GM23338 (cell line): ENCODE measurements around the gene CISD1. TPM values are rescaled to one million over a fixed set of nuclear protein-coding genes. Genes with fewer than 3 reads are reported as not detected.

Experiments used
- ATAC-seq: fragments of 200-7000 bp; cut with Tn5 transposase; 3 replicates; pipeline ENCODE4 v1.9.1; 2020
- DNase-seq: peaks from one replicate; pipeline ENCODE4 v3.0.0-alpha.2; 2015; ENCODE audit warnings: low spot score
- H2AFZ ChIP-seq: fragments of 200-600 bp; sonication (generic); 2 replicates; pipeline ENCODE4 v1.8.0; 2016; ENCODE audit warnings: antibody characterized with exemption, mild to moderate bottlenecking, moderate library complexity
- H3F3A ChIP-seq: fragments of 200-600 bp; sonication (generic); replicated peaks from 2 replicates; pipeline ENCODE4 v1.8.0; 2017; ENCODE audit warnings: antibody characterized with exemption, mixed run types, low read depth
- H3K27ac ChIP-seq: fragments of 200-600 bp; sonication (generic); 2 replicates; pipeline ENCODE4 v1.6.1; 2016; ENCODE audit warnings: low read depth
- H3K27me3 ChIP-seq: fragments of 200-600 bp; sonication (generic); 2 replicates; pipeline ENCODE4 v1.8.0; 2016; ENCODE audit warnings: mild to moderate bottlenecking, mixed run types, moderate library complexity; ENCODE audit not compliant: insufficient read depth
- H3K36me3 ChIP-seq: fragments of 200-600 bp; sonication (generic); 2 replicates; pipeline ENCODE4 v1.8.0; 2016; ENCODE audit warnings: mild to moderate bottlenecking; ENCODE audit not compliant: insufficient read depth
- H3K4me1 ChIP-seq: fragments of 200-600 bp; sonication (generic); 2 replicates; pipeline ENCODE4 v1.8.0; 2016; ENCODE audit warnings: mild to moderate bottlenecking, moderate library complexity; ENCODE audit not compliant: insufficient read depth
- H3K4me2 ChIP-seq: fragments of 200-600 bp; sonication (generic); 2 replicates; pipeline ENCODE4 v1.7.1; 2017; ENCODE audit warnings: mixed run types
- H3K4me3 ChIP-seq: fragments of 200-600 bp; sonication (generic); 2 replicates; pipeline ENCODE4 v1.6.1; 2016; ENCODE audit warnings: mixed run types
- H3K79me2 ChIP-seq: fragments of 200-600 bp; sonication (generic); replicated peaks from 2 replicates; pipeline ENCODE4 v1.8.0; 2017; ENCODE audit warnings: mild to moderate bottlenecking; ENCODE audit not compliant: insufficient read depth
- H3K9me2 ChIP-seq: fragments of 200-600 bp; sonication (generic); 2 replicates; pipeline ENCODE4 v1.8.0; 2017; ENCODE audit not compliant: insufficient read depth
- H4K20me1 ChIP-seq: fragments of 200-600 bp; sonication (generic); replicated peaks from 2 replicates; pipeline ENCODE4 v1.8.0; 2017; ENCODE audit warnings: mild to moderate bottlenecking; ENCODE audit not compliant: insufficient read depth
- H3K27ac Mint-ChIP-seq: 2 replicates; pipeline ENCODE4 v1.8.0; 2020; ENCODE audit warnings: inconsistent platforms, mild to moderate bottlenecking, moderate library complexity, mixed read lengths
- H3K27me3 Mint-ChIP-seq: 3 replicates; pipeline ENCODE4 v1.8.0; 2022; ENCODE audit warnings: low read depth, mild to moderate bottlenecking, moderate library complexity, mixed read lengths, inconsistent platforms; ENCODE audit not compliant: insufficient read depth, poor library complexity
- H3K36me3 Mint-ChIP-seq: 3 replicates; pipeline ENCODE4 v1.8.0; 2021; ENCODE audit warnings: low read depth, mild to moderate bottlenecking, inconsistent platforms, moderate library complexity, mixed read lengths
- H3K4me1 Mint-ChIP-seq: 3 replicates; pipeline ENCODE4 v1.8.0; 2020; ENCODE audit warnings: mild to moderate bottlenecking, inconsistent platforms, mixed read lengths
- H3K4me3 Mint-ChIP-seq: 3 replicates; pipeline ENCODE4 v1.8.0; 2021; ENCODE audit warnings: moderate library complexity, mild to moderate bottlenecking, inconsistent platforms, mixed read lengths
- H3K9me3 Mint-ChIP-seq: 3 replicates; pipeline ENCODE4 v1.8.0; 2020; ENCODE audit warnings: moderate library complexity, mild to moderate bottlenecking, inconsistent platforms, mixed read lengths
- CREB1 ChIP-seq: fragments of 250-450 bp; sonication (Bioruptor Pico); IDR thresholded peaks from 2 replicates; pipeline ENCODE4 v1.5.0; 2020; ENCODE audit warnings: low read depth, mild to moderate bottlenecking, moderate library complexity
- ETS1 ChIP-seq: IDR thresholded peaks from 2 replicates; pipeline ENCODE4 v1.6.1; 2016; ENCODE audit warnings: antibody characterized with exemption
- EZH2 ChIP-seq: fragments of 200-600 bp; sonication (generic); IDR thresholded peaks from one replicate; pipeline ENCODE4 v1.8.0; 2017; ENCODE audit warnings: antibody characterized with exemption, mild to moderate bottlenecking, low read depth; ENCODE audit not compliant: unreplicated experiment
- EZH2phosphoT487 ChIP-seq: fragments of 200-600 bp; sonication (generic); IDR thresholded peaks from one replicate; pipeline ENCODE4 v1.8.1; 2018; ENCODE audit warnings: antibody characterized with exemption; ENCODE audit not compliant: unreplicated experiment
- JUNB ChIP-seq: IDR thresholded peaks from one replicate; pipeline ENCODE4 v1.6.1; 2016; ENCODE audit warnings: antibody characterized with exemption; ENCODE audit not compliant: unreplicated experiment
- NANOG ChIP-seq: IDR thresholded peaks from 2 replicates; pipeline ENCODE4 v1.6.1; 2016; ENCODE audit warnings: antibody characterized with exemption, borderline replicate concordance
- POLR2AphosphoS5 ChIP-seq: IDR thresholded peaks from 2 replicates; pipeline ENCODE4 v1.6.1; 2016; ENCODE audit warnings: antibody characterized with exemption, low read depth
- REST ChIP-seq: IDR thresholded peaks from one replicate; pipeline ENCODE4 v1.6.1; 2018; ENCODE audit warnings: antibody characterized with exemption; ENCODE audit not compliant: unreplicated experiment
- ZNF331 ChIP-seq: fragments of 250-450 bp; sonication (Bioruptor Pico); IDR thresholded peaks from 2 replicates; pipeline ENCODE4 v1.5.0; 2020; ENCODE audit warnings: low read depth, mild to moderate bottlenecking, moderate library complexity
- ZNF462 ChIP-seq: fragments of 250-450 bp; sonication (Bioruptor Pico); IDR thresholded peaks from 2 replicates; pipeline ENCODE4 v1.5.0; 2020; ENCODE audit warnings: mild to moderate bottlenecking, moderate library complexity
- polyA plus RNA-seq: library from polyadenylated mRNA; unstranded; fragments of >200 nt; fragmentation: Nextera tagmentation; extraction: Ambion mirVana; gene quantifications from 2 replicates; pipeline ENCODE4 v1.2.1, GENCODE V29; 2016
- total RNA-seq: library from RNA; depleted of rRNA; stranded (reverse); fragments of >200 nt; shearing (Covaris generic); gene quantifications from 2 replicates; pipeline ENCODE4 v1.2.3, GENCODE V29; 2014

Gene CISD1
- total and polyA plus RNA-seq, 2 experiments from 2014 or later = 19.9 to 99.9 TPM

GRCh38 chr10:58260334-58260733 lies 8.6 kb upstream of the CISD1 start (continued):
- no peak for TF ChIP-seq ZNF462 (CRISPR knock-in tag)
- no peak for TF ChIP-seq CREB1 (CRISPR knock-in tag)
- TF ChIP-seq EZH2phosphoT487 = no peak

GRCh38 chr10:58262766-58263165 lies 6.2 kb upstream of the CISD1 start:
- no peaks in the 10 kb centered on the region for H3K9me2 ChIP-seq
- H3K9me3 Mint-ChIP-seq = peaks cover 12% of the 10 kb centered on the region
- H3K4me1 Mint-ChIP-seq = peaks cover 31% of the 10 kb centered on the region; the same call in 2 of the 3 replicates
- H4K20me1 ChIP-seq = no peaks in the 10 kb centered on the region
- H3K79me2 ChIP-seq = peaks cover 93% of the 10 kb centered on the region
- peaks cover 4% of the 10 kb centered on the region; the same call in 1 of the 2 replicates for H3K36me3 ChIP-seq
- H3K36me3 Mint-ChIP-seq = peaks cover 15% of the 10 kb centered on the region; the same call in 2 of the 3 replicates
- no peak overlapping the region for H2AFZ ChIP-seq
- H3K4me1 ChIP-seq = peaks cover 24% of the 10 kb centered on the region
- no peak overlapping the region for H3K27ac Mint-ChIP-seq
- no peaks in the 10 kb centered on the region for H3K27me3 ChIP-seq
- no peak overlapping the region for H3K4me3 Mint-ChIP-seq
- DNase-seq = no peak
- no peak overlapping the region for H3K4me2 ChIP-seq
- H3K27me3 Mint-ChIP-seq = peaks cover 5% of the 10 kb centered on the region
- no peak overlapping the region for H3K27ac ChIP-seq
- no peaks in the 10 kb centered on the region for H3F3A ChIP-seq
- no peak overlapping the region for H3K4me3 ChIP-seq
- ATAC-seq = no peak
- TF ChIP-seq REST = no peak
- TF ChIP-seq EZH2 = no peak
- TF ChIP-seq JUNB = no peak
- no peak for TF ChIP-seq POLR2AphosphoS5
- TF ChIP-seq NANOG = no peak
- TF ChIP-seq ETS1 = no peak
- no peak for TF ChIP-seq ZNF331 (CRISPR knock-in tag)
- TF ChIP-seq EZH2phosphoT487 = no peak
